Hypothalamus (tissue), 51 donors: ENCODE measurements around the gene FNBP1L.
A peak's percentile ranks its signal among the peaks of the same experiment; 100 is the strongest.
"Not testable (repeated sequence)": the region's sequence is repeated elsewhere in the genome, so short reads cannot be mapped to it uniquely, and the experiment has no call there.

Experiments used
- DNase-seq, 51 donors: peaks; one replicate each; lab custom pipeline; 2025; lab: John Stamatoyannopoulos, UW

Gene FNBP1L

GRCh38 chr1:93442008-93442666, 5.8 kb upstream of the FNBP1L start:
- no peak for DNase-seq

- DNase-seq = no peak
These were observed 5.2 kb upstream of the FNBP1L start for GRCh38 chr1:93442741-93443140.

- DNase-seq = no peak
These were observed 4.5 kb upstream of the FNBP1L start for GRCh38 chr1:93443454-93443853.

- DNase-seq = peak in 10 of 51 donors; percentile 5 to 48 (median 10)
These were observed 974 bp upstream of the FNBP1L start for GRCh38 chr1:93446837-93447451.

- peak in 23 of 51 donors; percentile 10 to 57 (median 25) for DNase-seq
These were observed 519 bp downstream of the FNBP1L start for GRCh38 chr1:93448292-93448982.

GRCh38 chr1:93448983-93449804, 1.3 kb downstream of the FNBP1L start:
- peak in 3 of 51 donors; percentile 12 to 46 (median 24) for DNase-seq

- DNase-seq = no peak
These were observed 2.4 kb downstream of the FNBP1L start for GRCh38 chr1:93450321-93450720.

GRCh38 chr1:93453911-93454310, 6.0 kb downstream of the FNBP1L start:
- DNase-seq = no peak

- no peak for DNase-seq
These were observed 11.2 kb downstream of the FNBP1L start for GRCh38 chr1:93459126-93459525.

GRCh38 chr1:93461236-93461635, 13.3 kb downstream of the FNBP1L start:
- DNase-seq = no peak

GRCh38 chr1:93463960-93464359, 16.0 kb downstream of the FNBP1L start:
- DNase-seq = no peak

GRCh38 chr1:93465371-93466082, 17.6 kb downstream of the FNBP1L start:
- not testable (repeated sequence) for DNase-seq

GRCh38 chr1:93467606-93468005, 19.7 kb downstream of the FNBP1L start:
- DNase-seq = no peak

GRCh38 chr1:93468662-93469061, 20.7 kb downstream of the FNBP1L start:
- no peak for DNase-seq

GRCh38 chr1:93469223-93469622, 21.3 kb downstream of the FNBP1L start:
- DNase-seq = not testable (repeated sequence)

GRCh38 chr1:93471284-93471683, 23.4 kb downstream of the FNBP1L start:
- DNase-seq = no peak

- no peak for DNase-seq
These were observed 24.0 kb downstream of the FNBP1L start for GRCh38 chr1:93471911-93472310.

GRCh38 chr1:93474321-93474720, 26.4 kb downstream of the FNBP1L start:
- DNase-seq = no peak

- no peak for DNase-seq
These were observed 27.8 kb downstream of the FNBP1L start for GRCh38 chr1:93475681-93476080.

- not testable (repeated sequence) for DNase-seq
These were observed 31.3 kb downstream of the FNBP1L start for GRCh38 chr1:93479133-93479745.
